Measurements from ENCODE around the gene JAML.

- TF ChIP-seq POLR2A (IDR thresholded peaks at IDR 0.05; ENCODE audit: borderline replicate concordance, extremely low read depth, insufficient read depth, insufficient read length) = no peak
- no peak for TF ChIP-seq YY1 (IDR thresholded peaks at IDR 0.05; ENCODE audit: extremely low read depth, insufficient replicate concordance, low read depth, low read length)
- TF ChIP-seq CTCF (IDR thresholded peaks at IDR 0.05 in 2 of 3, conservative IDR thresholded peaks at IDR 0.05 in 1 of 3; ENCODE audit: borderline replicate concordance in 1 of 3, insufficient read depth in 1 of 3, low read depth in 2 of 3, low read length in 2 of 3) = no peak
- TF ChIP-seq SIN3A (IDR thresholded peaks at IDR 0.05; ENCODE audit: low read depth) = no peak
- TF ChIP-seq JUND (IDR thresholded peaks at IDR 0.05) = no peak
- TF ChIP-seq ZNF274 (IDR thresholded peaks at IDR 0.05; ENCODE audit: low read depth, low read length) = no peak
- no peak for TF ChIP-seq EZH2phosphoT487 (IDR thresholded peaks at IDR 0.05; ENCODE audit: borderline replicate concordance)
- TF ChIP-seq POLR2AphosphoS5 (IDR thresholded peaks at IDR 0.05; ENCODE audit: low read depth, low read length) = no peak
- TF ChIP-seq TCF7L2 (IDR thresholded peaks at IDR 0.05; ENCODE audit: borderline replicate concordance, extremely low read depth, insufficient read depth, insufficient read length) = no peak
- TF ChIP-seq, protein P1, sequence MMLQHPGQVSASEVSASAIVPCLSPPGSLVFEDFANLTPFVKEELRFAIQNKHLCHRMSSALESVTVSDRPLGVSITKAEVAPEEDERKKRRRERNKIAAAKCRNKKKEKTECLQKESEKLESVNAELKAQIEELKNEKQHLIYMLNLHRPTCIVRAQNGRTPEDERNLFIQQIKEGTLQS (IDR thresholded peaks at IDR 0.05) = no peak
- no peak for TF ChIP-seq SP1 (IDR thresholded peaks at IDR 0.05; ENCODE audit: low read depth)
Observed at GRCh38 chr11:118157186-118157895, 67.5 kb downstream of the JAML start.
